IPS DF 4.7 (cell line): Measurements from ENCODE around the gene TCN1.

Source experiments
- DNase-seq: peaks from one replicate; pipeline ENCODE4 v3.0.0-alpha.2; 2013; ENCODE audit warnings: low spot score; ENCODE audit errors: extremely low read depth

The TCN1 gene

DNA sequence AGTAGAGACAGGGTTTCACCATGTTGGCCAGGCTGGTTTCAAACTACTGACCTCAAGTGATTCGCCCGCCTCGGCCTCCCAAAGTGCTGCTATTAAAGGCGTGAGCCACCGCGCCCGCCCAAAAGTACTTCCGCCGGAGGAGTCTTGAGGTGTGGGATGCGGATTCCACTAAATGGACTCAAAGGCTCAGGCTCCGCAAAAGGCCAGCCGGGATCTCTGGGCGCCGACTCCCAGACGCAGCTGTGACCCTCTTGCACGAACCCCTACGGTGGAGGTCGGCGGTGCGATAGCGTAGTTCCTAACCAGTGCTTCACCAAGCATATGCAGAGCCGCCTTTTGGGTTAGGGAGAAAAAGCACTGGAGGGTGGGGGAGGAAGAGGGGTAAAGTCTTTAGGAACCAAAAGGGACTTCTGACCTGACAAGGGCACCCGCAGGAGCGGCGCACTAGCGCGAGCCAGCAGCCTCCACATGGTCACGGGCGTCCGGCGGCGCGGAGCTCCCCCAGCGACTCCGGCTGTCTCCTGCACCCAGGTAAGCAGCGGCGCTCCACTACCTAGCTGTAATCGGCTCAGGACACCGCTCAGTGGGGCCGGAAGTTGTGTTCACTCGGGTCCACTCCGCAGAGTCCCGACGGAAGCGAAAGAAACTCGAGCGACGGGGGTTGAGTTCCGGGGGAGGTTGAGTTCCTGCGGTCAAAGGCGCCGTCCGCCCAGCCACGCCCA, 55.9 kb downstream of the TCN1 start, which contains the start of gene MRPL16:
TSS of gene MRPL16 (minus strand) at position 590 of the 722 bp plus-strand sequence. CDS start at position 470, 120 bp downstream.
- peak; percentile 82 for DNase-seq

DNA sequence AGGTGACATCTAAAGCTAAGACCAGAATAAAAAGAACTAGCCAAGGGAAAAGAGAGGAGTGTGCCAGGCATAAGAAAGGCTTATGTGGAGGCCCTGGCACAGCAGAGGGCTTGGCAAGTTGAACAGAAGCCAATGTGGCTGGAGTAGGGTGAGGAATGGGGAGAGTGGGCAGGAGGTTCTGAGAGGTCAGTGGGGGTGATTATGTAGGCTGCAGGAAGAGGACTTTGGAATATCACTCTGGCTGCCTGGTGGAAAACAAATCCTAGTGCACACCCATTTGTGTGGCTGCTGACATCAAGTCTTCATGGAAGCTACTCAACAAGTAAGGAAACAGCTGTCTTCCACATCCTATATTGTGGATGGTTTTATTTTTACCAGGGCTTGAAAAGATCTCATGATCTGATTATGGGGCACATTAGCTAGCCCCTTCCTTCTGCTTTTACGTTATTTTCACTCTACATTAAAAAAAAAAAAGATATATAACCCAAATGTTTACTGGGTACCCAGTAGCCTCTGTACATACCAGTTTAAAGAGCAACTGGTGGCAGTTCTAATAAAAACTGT, 59.2 kb downstream of the TCN1 start:
- no peak for DNase-seq

DNA sequence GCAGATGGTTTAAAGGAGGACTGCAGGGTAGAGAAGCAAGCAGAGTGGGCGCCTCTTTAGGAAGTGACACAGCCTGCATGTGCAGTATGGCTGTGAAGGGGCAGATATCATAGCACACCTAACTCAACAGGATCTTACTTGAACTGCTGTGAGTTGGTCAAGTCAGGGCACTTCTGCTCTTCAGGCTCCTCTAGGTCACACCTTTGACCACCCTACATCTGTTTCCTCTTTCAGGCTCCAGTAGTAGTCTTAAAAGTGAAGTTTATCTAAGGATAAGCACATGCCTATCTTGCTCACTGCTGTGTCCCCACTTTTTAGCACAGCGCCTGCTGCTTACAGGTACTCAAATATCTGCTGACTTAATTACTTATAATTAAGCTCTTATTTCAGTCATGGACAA, 62.2 kb downstream of the TCN1 start:
- no peak for DNase-seq
